K562 (cell line): ENCODE results near the gene NR4A2. TPM values are rescaled to one million over a fixed set of nuclear protein-coding genes. Genes with fewer than 3 reads are reported as not detected.

Experiments
- ATAC-seq: fragments of 200-7000 bp; cut with Tn5 transposase; 3 replicates; pipeline ENCODE4 v1.9.1; 2020; ENCODE audit warnings: moderate library complexity
- BruUV-seq: library from RNA; stranded (reverse); fragments of 400-500 nt; replicated peaks from 2 replicates; lab custom pipeline; 2021; lab: Mats Ljungman, UMichigan
- CTCF ChIA-PET: fragments of 300-600 bp; formaldehyde crosslinking; extraction: SDS; loops from one replicate; lab custom pipeline; 2021; ENCODE audit warnings: low intra/inter-chr PET ratio; lab: Yijun Ruan, JAX
- POLR2A ChIA-PET: fragments of 300-600, 350-650 bp; sonication (Branson Sonifier 250); formaldehyde crosslinking; extraction: SDS; loops from one replicate; lab custom pipeline; 2021; ENCODE audit warnings: antibody characterized with exemption, inconsistent platforms; lab: Yijun Ruan, JAX
- DNase-seq, 4 experiments: peaks; one replicate each; pipeline versions ENCODE4 v3.0.0 to v3.0.0-alpha.2; 2011 to 2018; ENCODE audit warnings: low spot score in 3 of 4, mixed read lengths in 3 of 4; ENCODE audit errors: extremely low read depth in 1 of 4
- FAIRE-seq: peaks from 2 replicates; lab custom pipeline; 2011; peaks lifted over from hg19 to GRCh38; lab: Jason Lieb, UNC
- H2AFZ ChIP-seq: 2 replicates; pipeline ENCODE4 v1.6.0; 2011; ENCODE audit warnings: low read depth, low read length, control low read depth, inconsistent platforms
- H3K27ac ChIP-seq: fragments of 200-600 bp; 3 replicates; pipeline ENCODE4 v1.8.0; 2011; ENCODE audit warnings: low read depth, mild to moderate bottlenecking, control low read depth, inconsistent platforms, low read length, moderate library complexity, mixed read lengths; ENCODE audit errors: extremely low read depth
- H3K27me3 ChIP-seq, 2 experiments: fragments of 300-600 bp in 1 of 2; 2 replicates in 1 of 2; 3 replicates in 1 of 2; pipeline versions ENCODE4 v1.6.0 to v1.8.0; 2011; ENCODE audit warnings: inconsistent platforms in 2 of 2, low read length in 2 of 2, mild to moderate bottlenecking in 1 of 2, mixed read lengths in 1 of 2, moderate library complexity in 1 of 2; ENCODE audit not compliant: control insufficient read depth in 2 of 2, insufficient read depth in 2 of 2
- H3K36me3 ChIP-seq: fragments of 300-600 bp; 3 replicates; pipeline ENCODE4 v1.8.0; 2011; ENCODE audit warnings: mild to moderate bottlenecking, low read length, inconsistent platforms; ENCODE audit not compliant: control insufficient read depth, insufficient read depth
- H3K4me1 ChIP-seq, 2 experiments: fragments of 200-600 bp in 1 of 2; replicated peaks in 1 of 2; 2 replicates in 1 of 2; 3 replicates in 1 of 2; pipeline versions ENCODE4 v1.5.1 to v1.8.0; 2011; ENCODE audit warnings: inconsistent platforms in 2 of 2, low read length in 2 of 2, mild to moderate bottlenecking in 1 of 2, mixed read lengths in 1 of 2, moderate library complexity in 1 of 2; ENCODE audit not compliant: control insufficient read depth in 2 of 2, insufficient read depth in 2 of 2
- H3K4me2 ChIP-seq: 2 replicates; pipeline ENCODE4 v1.6.1; 2011; ENCODE audit warnings: low read length, control low read depth, inconsistent platforms, mixed read lengths; ENCODE audit not compliant: insufficient read depth
- H3K4me3 ChIP-seq: fragments of 200-600 bp; sonication (generic), shearing (Covaris generic); 2 replicates; pipeline ENCODE4 v1.5.1; 2016; ENCODE audit warnings: control low read depth, inconsistent platforms
- H3K79me2 ChIP-seq: fragments of 200-600 bp; 3 replicates; pipeline ENCODE4 v1.8.0; 2011; ENCODE audit warnings: low read length, inconsistent platforms; ENCODE audit not compliant: control insufficient read depth, insufficient read depth
- H3K9ac ChIP-seq, 2 experiments: 2 replicates each; pipeline versions ENCODE4 v1.6.0 to v1.6.1; 2011; ENCODE audit warnings: low read depth in 2 of 2, low read length in 2 of 2, control low read depth in 1 of 2, inconsistent platforms in 1 of 2, mild to moderate bottlenecking in 1 of 2, mixed read lengths in 1 of 2; ENCODE audit not compliant: insufficient read depth in 1 of 2
- H3K9me1 ChIP-seq: one replicate; pipeline ENCODE4 v1.6.0; 2011; ENCODE audit warnings: inconsistent platforms, mild to moderate bottlenecking, low read length, moderate library complexity; ENCODE audit not compliant: control insufficient read depth, insufficient read depth
- H3K9me3 ChIP-seq: replicated peaks from 2 replicates; pipeline ENCODE4 v1.5.1; 2011; ENCODE audit warnings: low read depth, low read length, inconsistent platforms; ENCODE audit not compliant: control insufficient read depth, insufficient read depth
- H4K20me1 ChIP-seq: replicated peaks from 2 replicates; pipeline ENCODE4 v1.6.1; 2011; ENCODE audit warnings: low read length, inconsistent platforms, mixed read lengths; ENCODE audit not compliant: control insufficient read depth, insufficient read depth
- CREM ChIP-seq: IDR thresholded peaks from 2 replicates; pipeline ENCODE4 v1.6.1; 2014; ENCODE audit warnings: antibody characterized with exemption, low read depth
- HDAC2 ChIP-seq: fragments of 450-650 bp; IDR thresholded peaks from 2 replicates; pipeline ENCODE4 v1.6.1; 2016; ENCODE audit warnings: mild to moderate bottlenecking
- NEUROD1 ChIP-seq: fragments of 150-350 bp; IDR thresholded peaks from 2 replicates; pipeline ENCODE4 v1.6.1; 2014; ENCODE audit warnings: borderline replicate concordance, low read length, low read depth; ENCODE audit not compliant: partially characterized antibody
- WGBS: fragments of 100-300 bp; shearing (Covaris generic); methylation state at CpG from one replicate; pipeline ENCODE4 v1.1.6; 2016; ENCODE audit warnings: low coverage, mixed read lengths; ENCODE audit not compliant: insufficient coverage; ENCODE audit errors: missing lambda C conversion rate; 5-methylcytosine and 5-hydroxymethylcytosine counted together
- in situ Hi-C: fragments of 300-500 bp; cut with MboI; formaldehyde crosslinking; loops from 4 replicates; pipeline ENCODE4 v1.15.0; 2018; ENCODE audit warnings: inconsistent platforms, mixed read lengths
- intact Hi-C: fragments of 100-400 bp; cut with micrococcal nuclease; formaldehyde crosslinking; loops from 2 replicates; pipeline ENCODE4 v1.14.2; 2022
- polyA plus RNA-seq, 8 experiments: library from polyadenylated mRNA; depleted of rRNA in 4 of 8; stranded (reverse) in 5 of 8; unstranded in 3 of 8; fragments of >200 nt; fragmentation: Nextera tagmentation in 2 of 8; fragmentation: Illumina TruSeq in 1 of 8; extraction: Ambion mirVana in 2 of 8; extraction: Trizol in 1 of 8; gene quantifications; 2 replicates each; pipeline versions ENCODE4 v1.2.1 to v1.2.3, GENCODE V29; 2011 to 2014; ENCODE audit warnings: inconsistent platforms in 1 of 8, missing spikeins in 1 of 8
- total RNA-seq, 7 experiments: library from RNA; depleted of rRNA in 6 of 7; stranded (reverse); fragments of >200 nt in 6 of 7; fragmentation: Illumina TruSeq in 2 of 7; extraction: Trizol in 2 of 7; gene quantifications; 2 replicates each; pipeline versions ENCODE4 v1.2.1 to v1.2.3, GENCODE V29; 2011 to 2021; ENCODE audit warnings: low replicate concordance in 1 of 7
- TF ChIP-seq, protein P1 (sequence below): sonication (generic); formaldehyde crosslinking; IDR thresholded peaks from 2 replicates; pipeline ENCODE4 v1.8.0; 2022; ENCODE audit warnings: mild to moderate bottlenecking, missing genetic modification reagents
- TF ChIP-seq, protein P2 (sequence below): sonication (generic); formaldehyde crosslinking; IDR thresholded peaks from 2 replicates; pipeline ENCODE4 v1.4.0; 2020; ENCODE audit warnings: mild to moderate bottlenecking, missing genetic modification reagents

Gene NR4A2
- total and polyA plus RNA-seq, 9 of the 15 experiments (the other 6 are each of a cell fraction or from before 2014, with no cell fraction given): 0.94 to 5.1 (median 1.3) TPM

DNA sequence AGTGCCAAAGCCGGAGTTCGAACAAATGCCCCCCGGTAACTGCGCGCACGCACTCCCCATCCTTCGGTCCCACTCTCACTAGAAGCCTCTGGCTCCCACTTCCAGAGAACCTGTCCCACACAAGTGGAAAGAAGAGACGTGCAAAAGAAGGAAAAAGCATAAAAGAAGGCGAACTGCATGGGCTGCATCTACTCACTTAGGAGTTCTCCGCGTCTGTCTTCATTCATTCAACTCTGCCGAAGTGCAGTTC lies 312 bp downstream of the NR4A2 start (continued):
- TF ChIP-seq, protein P1, sequence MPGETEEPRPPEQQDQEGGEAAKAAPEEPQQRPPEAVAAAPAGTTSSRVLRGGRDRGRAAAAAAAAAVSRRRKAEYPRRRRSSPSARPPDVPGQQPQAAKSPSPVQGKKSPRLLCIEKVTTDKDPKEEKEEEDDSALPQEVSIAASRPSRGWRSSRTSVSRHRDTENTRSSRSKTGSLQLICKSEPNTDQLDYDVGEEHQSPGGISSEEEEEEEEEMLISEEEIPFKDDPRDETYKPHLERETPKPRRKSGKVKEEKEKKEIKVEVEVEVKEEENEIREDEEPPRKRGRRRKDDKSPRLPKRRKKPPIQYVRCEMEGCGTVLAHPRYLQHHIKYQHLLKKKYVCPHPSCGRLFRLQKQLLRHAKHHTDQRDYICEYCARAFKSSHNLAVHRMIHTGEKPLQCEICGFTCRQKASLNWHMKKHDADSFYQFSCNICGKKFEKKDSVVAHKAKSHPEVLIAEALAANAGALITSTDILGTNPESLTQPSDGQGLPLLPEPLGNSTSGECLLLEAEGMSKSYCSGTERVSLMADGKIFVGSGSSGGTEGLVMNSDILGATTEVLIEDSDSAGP: 0 out of 2 replicates have a peak, but pooled peaks have one; percentile 12
- TF ChIP-seq HDAC2 (no peak), NEUROD1 (no peak)
- TF ChIP-seq, protein P2, sequence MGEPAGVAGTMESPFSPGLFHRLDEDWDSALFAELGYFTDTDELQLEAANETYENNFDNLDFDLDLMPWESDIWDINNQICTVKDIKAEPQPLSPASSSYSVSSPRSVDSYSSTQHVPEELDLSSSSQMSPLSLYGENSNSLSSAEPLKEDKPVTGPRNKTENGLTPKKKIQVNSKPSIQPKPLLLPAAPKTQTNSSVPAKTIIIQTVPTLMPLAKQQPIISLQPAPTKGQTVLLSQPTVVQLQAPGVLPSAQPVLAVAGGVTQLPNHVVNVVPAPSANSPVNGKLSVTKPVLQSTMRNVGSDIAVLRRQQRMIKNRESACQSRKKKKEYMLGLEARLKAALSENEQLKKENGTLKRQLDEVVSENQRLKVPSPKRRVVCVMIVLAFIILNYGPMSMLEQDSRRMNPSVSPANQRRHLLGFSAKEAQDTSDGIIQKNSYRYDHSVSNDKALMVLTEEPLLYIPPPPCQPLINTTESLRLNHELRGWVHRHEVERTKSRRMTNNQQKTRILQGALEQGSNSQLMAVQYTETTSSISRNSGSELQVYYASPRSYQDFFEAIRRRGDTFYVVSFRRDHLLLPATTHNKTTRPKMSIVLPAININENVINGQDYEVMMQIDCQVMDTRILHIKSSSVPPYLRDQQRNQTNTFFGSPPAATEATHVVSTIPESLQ (CRISPR knock-in tag): peak; percentile 39; the same call in 1 of the 2 replicates

DNA sequence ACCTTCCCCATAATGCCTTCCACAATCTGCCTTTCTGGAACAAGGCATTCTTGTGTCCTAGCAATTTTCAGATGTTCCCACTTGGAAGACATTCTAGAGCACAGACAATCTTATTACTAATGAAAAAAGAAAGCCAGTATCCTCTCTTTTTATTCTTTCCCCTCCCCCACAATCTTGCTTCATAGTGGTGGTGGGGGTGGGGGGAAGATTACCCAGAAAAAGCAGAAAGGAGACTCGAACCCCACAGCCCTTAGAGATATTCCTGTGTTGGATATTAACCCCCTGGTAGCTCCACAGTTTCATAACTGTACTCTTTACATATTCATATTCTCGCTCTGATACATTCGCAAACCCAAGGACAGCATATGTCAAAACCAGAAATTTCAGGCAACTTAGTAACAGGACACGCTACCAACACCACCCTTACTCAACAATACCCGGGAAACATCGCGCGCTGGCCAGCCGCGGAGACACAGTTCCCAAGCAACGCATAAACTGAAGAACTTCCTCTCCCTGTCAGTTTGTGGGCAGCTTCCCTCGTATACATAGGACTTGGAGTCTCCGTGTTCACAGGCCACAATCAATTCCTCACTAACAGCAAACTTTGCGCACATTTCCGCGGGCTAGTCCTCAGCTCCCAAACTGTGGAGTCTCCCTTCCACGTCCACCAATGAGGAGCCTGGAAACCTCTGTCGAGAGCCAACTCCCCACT lies 793 bp downstream of the NR4A2 start:
- H3K4me1 ChIP-seq: peaks cover 6 to 27% of the 10 kb centered on the region in 2 experiments
- H3K27ac ChIP-seq: peak overlapping the region; percentile 88
- H4K20me1 ChIP-seq: no peaks in the 10 kb centered on the region
- intact Hi-C loops: loop anchor here (2.0 to 5.0 kb wide), 2 partner anchors 139 to 971 kb away; no protein-coding TSS in a partner anchor
- peak overlapping the region; percentile 80 for H3K4me3 ChIP-seq
- FAIRE-seq: peak; percentile 65
- WGBS: 2% methylated on average over 18 of the region's 18 CpGs
- H3K9me1 ChIP-seq: no peaks in the 10 kb centered on the region
- H3K36me3 ChIP-seq: peaks cover 16% of the 10 kb centered on the region; the same call in 2 of the 3 replicates
- ChIA-PET CTCF (no interaction called here), POLR2A (interaction anchor here (1.2 to 4.8 kb wide), 2 partner anchors 11 to 87 kb away, joined by 5 to 33 read pairs; no protein-coding TSS in a partner anchor)
- peaks cover 16% of the 10 kb centered on the region for H3K79me2 ChIP-seq
- peak overlapping the region; percentile 90 for H2AFZ ChIP-seq
- H3K4me2 ChIP-seq: peak overlapping the region; percentile 85
- ATAC-seq: peak; percentile 20
- peak overlapping the region; percentile 84 to 96 for H3K9ac ChIP-seq
- DNase-seq: peak; percentile 61 to 76 (median 72)
- no peaks in the 10 kb centered on the region for H3K27me3 ChIP-seq
- no peaks in the 10 kb centered on the region for H3K9me3 ChIP-seq
- BruUV-seq: TSS peak; percentile 33
- in situ Hi-C loops: loop anchor here (10.0 to 25.0 kb wide), 2 partner anchors 253 to 881 kb away; no protein-coding TSS in a partner anchor
- 0 out of 2 replicates have a peak, but pooled peaks have one; percentile 33 for TF ChIP-seq CREM
